Peyer's patch (tissue), 4 donors: ENCODE results near the gene CSK.

Experiments
- POLR2A ChIP-seq, 2 donors: fragments of 450-650 bp; IDR thresholded peaks; one replicate each; pipeline ENCODE4 v1.5.1; 2017; ENCODE audit warnings: antibody characterized with exemption in 2 of 2, mild to moderate bottlenecking in 2 of 2, moderate library complexity in 2 of 2
- TF ChIP-seq, protein P1 (sequence below), 6 experiments: fragments of 450-650 bp in 4 of 6; fragments of 200-600 bp in 2 of 6; sonication (generic) in 1 of 6; IDR thresholded peaks; one replicate each; pipeline ENCODE4 v1.5.1; 2017 to 2019; ENCODE audit warnings: antibody characterized with exemption in 6 of 6, mild to moderate bottlenecking in 3 of 6, moderate library complexity in 1 of 6

DNA sequence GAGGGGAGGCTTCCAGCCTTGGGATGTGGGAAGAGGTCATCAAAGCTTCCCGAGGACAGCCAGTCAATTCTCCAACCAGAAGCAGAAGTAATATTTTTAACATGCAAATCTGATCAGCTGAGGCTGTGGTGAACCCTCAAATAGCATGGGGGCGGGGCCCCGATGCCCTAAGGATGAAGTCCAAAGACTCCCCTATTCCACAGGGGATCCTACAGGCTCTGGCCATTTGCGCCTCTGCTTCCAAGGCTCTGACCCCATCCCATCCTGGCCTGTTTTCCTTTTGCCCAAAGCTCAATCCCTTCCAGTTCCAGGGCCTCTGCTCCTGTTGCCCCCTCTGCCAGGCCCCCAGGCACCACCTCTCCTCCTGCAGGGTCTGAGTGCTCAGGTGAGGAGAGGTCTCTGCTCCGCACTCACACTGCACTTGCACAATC lies 6.7 kb upstream of the CSK start:
- TF ChIP-seq, protein P1, sequence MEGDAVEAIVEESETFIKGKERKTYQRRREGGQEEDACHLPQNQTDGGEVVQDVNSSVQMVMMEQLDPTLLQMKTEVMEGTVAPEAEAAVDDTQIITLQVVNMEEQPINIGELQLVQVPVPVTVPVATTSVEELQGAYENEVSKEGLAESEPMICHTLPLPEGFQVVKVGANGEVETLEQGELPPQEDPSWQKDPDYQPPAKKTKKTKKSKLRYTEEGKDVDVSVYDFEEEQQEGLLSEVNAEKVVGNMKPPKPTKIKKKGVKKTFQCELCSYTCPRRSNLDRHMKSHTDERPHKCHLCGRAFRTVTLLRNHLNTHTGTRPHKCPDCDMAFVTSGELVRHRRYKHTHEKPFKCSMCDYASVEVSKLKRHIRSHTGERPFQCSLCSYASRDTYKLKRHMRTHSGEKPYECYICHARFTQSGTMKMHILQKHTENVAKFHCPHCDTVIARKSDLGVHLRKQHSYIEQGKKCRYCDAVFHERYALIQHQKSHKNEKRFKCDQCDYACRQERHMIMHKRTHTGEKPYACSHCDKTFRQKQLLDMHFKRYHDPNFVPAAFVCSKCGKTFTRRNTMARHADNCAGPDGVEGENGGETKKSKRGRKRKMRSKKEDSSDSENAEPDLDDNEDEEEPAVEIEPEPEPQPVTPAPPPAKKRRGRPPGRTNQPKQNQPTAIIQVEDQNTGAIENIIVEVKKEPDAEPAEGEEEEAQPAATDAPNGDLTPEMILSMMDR (IDR thresholded peaks at IDR 0.05) = no peak
- no peak for TF ChIP-seq POLR2A (IDR thresholded peaks at IDR 0.05)
